HEK293T (cell line): ENCODE results near the gene SH2D2A.

Experiments used
- CTCF ChIA-PET: fragments of 350-600 bp; formaldehyde crosslinking; extraction: SDS; loops from one replicate; lab custom pipeline; 2021; ENCODE audit warnings: antibody characterized with exemption, inconsistent platforms; lab: Yijun Ruan, JAX
- POLR2A ChIA-PET: fragments of 350-600 bp; formaldehyde crosslinking; extraction: SDS; loops from one replicate; lab custom pipeline; 2020; ENCODE audit warnings: antibody characterized with exemption, inconsistent platforms; lab: Yijun Ruan, JAX
- DNase-seq: peaks from one replicate; pipeline ENCODE4 v3.0.0; 2012; ENCODE audit warnings: mixed read lengths; ENCODE audit errors: extremely low spot score
- ARNT ChIP-seq: fragments of 450-650 bp; IDR thresholded peaks from 2 replicates; pipeline ENCODE4 v1.6.1; 2017; ENCODE audit warnings: mild to moderate bottlenecking
- BHLHE40 ChIP-seq: fragments of 450-650 bp; IDR thresholded peaks from 2 replicates; pipeline ENCODE4 v1.6.1; 2016; ENCODE audit warnings: mild to moderate bottlenecking, moderate library complexity, borderline replicate concordance
- CTBP1 ChIP-seq: fragments of 450-650 bp; IDR thresholded peaks from 2 replicates; pipeline ENCODE4 v1.6.1; 2016; ENCODE audit warnings: borderline replicate concordance
- ELF4 ChIP-seq: fragments of 450-650 bp; IDR thresholded peaks from 2 replicates; pipeline ENCODE4 v1.6.1; 2017; ENCODE audit warnings: antibody characterized with exemption
- FOXA1 ChIP-seq: fragments of 450-650 bp; IDR thresholded peaks from 2 replicates; pipeline ENCODE4 v1.6.1; 2016; ENCODE audit warnings: mild to moderate bottlenecking
- FOXK2 ChIP-seq: fragments of 450-650 bp; IDR thresholded peaks from 2 replicates; pipeline ENCODE4 v1.6.1; 2016; ENCODE audit warnings: mild to moderate bottlenecking
- FOXM1 ChIP-seq: fragments of 450-650 bp; IDR thresholded peaks from 2 replicates; pipeline ENCODE4 v1.6.1; 2017; ENCODE audit warnings: mild to moderate bottlenecking, borderline replicate concordance
- HDGF ChIP-seq: fragments of 450-650 bp; IDR thresholded peaks from 2 replicates; pipeline ENCODE4 v1.6.1; 2017; ENCODE audit warnings: antibody characterized with exemption, borderline replicate concordance
- L3MBTL2 ChIP-seq: fragments of 450-650 bp; conservative IDR thresholded peaks from 2 replicates; pipeline ENCODE4 v1.6.1; 2016; ENCODE audit warnings: mild to moderate bottlenecking
- LEF1 ChIP-seq: fragments of 450-650 bp; IDR thresholded peaks from 2 replicates; pipeline ENCODE4 v1.6.1; 2017; ENCODE audit warnings: mild to moderate bottlenecking, borderline replicate concordance
- NFRKB ChIP-seq: fragments of 450-650 bp; IDR thresholded peaks from 2 replicates; pipeline ENCODE4 v1.6.1; 2016; ENCODE audit warnings: mild to moderate bottlenecking, moderate library complexity
- SP1 ChIP-seq: fragments of 450-650 bp; IDR thresholded peaks from 2 replicates; pipeline ENCODE4 v1.6.1; 2017
- SUZ12 ChIP-seq: fragments of 450-650 bp; IDR thresholded peaks from 2 replicates; pipeline ENCODE4 v1.6.1; 2016; ENCODE audit warnings: mild to moderate bottlenecking
- TARDBP ChIP-seq: fragments of 450-650 bp; IDR thresholded peaks from 2 replicates; pipeline ENCODE4 v1.6.1; 2016
- ZNF384 ChIP-seq: fragments of 450-650 bp; IDR thresholded peaks from 2 replicates; pipeline ENCODE4 v1.6.1; 2016
- TF ChIP-seq, protein P1 (sequence below): fragments of 450-650 bp; IDR thresholded peaks from 2 replicates; pipeline ENCODE4 v1.6.1; 2016

Gene SH2D2A

DNA sequence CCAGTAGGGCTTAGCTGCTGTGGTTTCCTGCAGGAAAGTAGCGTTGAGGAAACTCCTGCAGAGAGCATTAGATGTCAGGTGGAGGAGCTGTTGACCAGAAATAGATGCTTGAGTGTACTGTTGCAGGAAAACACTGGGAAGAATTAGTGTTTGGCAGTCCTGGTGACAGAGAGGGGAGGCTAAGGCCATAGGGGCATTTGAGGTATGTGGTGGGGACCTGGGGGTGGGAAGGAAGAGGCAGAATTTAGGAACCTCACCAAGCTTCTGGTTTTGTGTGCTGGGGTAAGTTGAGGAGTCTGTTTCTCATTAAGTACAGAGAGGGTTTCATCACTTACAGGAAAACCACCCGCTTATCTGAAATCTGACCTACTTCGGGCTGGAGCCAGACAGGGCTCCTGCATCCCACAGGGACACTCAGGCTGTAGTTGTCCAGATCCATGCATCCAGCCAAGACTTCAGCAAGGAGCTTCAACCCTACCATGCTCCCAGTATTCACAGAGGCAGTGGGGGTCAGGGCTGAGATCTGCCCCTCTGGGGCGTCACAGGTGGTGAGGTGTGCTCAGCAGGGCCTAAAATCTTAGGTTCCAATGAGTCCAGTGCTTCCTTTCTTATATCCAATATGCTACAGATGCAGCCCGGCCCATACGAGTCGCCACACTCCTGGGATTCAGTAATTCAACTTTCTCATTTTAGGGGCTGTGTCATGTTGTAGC, 15.1 kb downstream of the SH2D2A start:
- no peak for DNase-seq
- CTCF ChIA-PET: interaction anchor here (0.6 to 3.5 kb wide), 5 partner anchors 37 to 300 kb away, joined by 3 to 15 read pairs (median 7); partner anchors contain the start of gene NTRK1
- TF ChIP-seq CTBP1 (no peak), BHLHE40 (no peak), ZNF384 (no peak), TARDBP (no peak), FOXK2 (no peak), LEF1 (no peak)
- POLR2A ChIA-PET: no interaction called here

DNA sequence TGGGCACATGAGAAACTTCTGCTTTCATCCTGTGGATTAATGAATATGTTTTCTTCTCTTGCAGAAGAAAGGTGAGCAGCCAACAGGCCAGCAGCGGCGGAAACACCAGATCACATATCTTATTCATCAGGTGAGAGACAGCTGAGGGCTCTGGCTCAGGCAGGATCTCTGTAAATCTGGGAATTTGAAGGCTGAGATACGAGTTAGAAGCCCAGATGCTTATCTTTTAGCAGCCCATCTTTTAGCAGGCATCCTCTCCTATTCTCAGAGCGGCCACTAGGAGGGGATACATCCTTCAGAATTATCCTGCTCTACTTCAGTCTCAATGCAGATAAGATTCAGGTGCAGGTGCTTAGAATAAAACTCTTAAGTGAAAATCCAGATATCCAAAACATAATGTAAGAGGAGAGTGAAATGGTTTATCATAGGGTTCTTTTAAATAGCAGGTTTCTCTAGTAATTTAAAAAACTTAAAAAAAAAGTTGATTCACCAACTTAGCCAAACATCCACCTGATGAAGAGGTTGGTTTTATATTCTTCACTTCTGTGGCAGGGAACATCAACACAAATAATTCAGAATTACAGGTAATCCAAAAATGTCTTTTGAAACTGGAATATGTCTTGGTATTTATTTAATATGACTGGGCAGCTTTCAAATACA, 19.3 kb downstream of the SH2D2A start:
- CTCF ChIA-PET: interaction anchor here (0.6 to 2.8 kb wide), 12 partner anchors 13 to 130 kb away, joined by 3 to 22 read pairs (median 4); partner anchors contain the start of genes METTL25B and NTRK1
- POLR2A ChIA-PET: interaction anchor here (1.5 kb wide), 1 partner anchor 56 kb away, joined by 5 read pairs; the partner anchor contains the start of gene MRPL24
- TF ChIP-seq ELF4 (no peak), L3MBTL2 (no peak), FOXA1 (no peak), LEF1 (no peak), ZNF384 (no peak), SP1 (no peak), BHLHE40 (no peak), HDGF (no peak), SUZ12 (no peak), ARNT (no peak), FOXK2 (no peak), NFRKB (no peak), FOXM1 (no peak), TARDBP (no peak)
- peak; percentile 68 for DNase-seq

- TF ChIP-seq ZNF384: no peak
- TF ChIP-seq FOXK2: no peak
- TF ChIP-seq ELF4: no peak
- TF ChIP-seq HDGF: no peak
- TF ChIP-seq FOXM1: no peak
- TF ChIP-seq, protein P1, sequence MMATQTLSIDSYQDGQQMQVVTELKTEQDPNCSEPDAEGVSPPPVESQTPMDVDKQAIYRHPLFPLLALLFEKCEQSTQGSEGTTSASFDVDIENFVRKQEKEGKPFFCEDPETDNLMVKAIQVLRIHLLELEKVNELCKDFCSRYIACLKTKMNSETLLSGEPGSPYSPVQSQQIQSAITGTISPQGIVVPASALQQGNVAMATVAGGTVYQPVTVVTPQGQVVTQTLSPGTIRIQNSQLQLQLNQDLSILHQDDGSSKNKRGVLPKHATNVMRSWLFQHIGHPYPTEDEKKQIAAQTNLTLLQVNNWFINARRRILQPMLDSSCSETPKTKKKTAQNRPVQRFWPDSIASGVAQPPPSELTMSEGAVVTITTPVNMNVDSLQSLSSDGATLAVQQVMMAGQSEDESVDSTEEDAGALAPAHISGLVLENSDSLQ: no peak
- TF ChIP-seq L3MBTL2: no peak
- no peak for TF ChIP-seq CTBP1
- no peak for TF ChIP-seq SP1
- no peak for TF ChIP-seq TARDBP
- TF ChIP-seq ARNT: no peak
- CTCF ChIA-PET: interaction anchor here (0.6 to 2.8 kb wide), 10 partner anchors 12 to 107 kb away, joined by 3 to 11 read pairs (median 4); partner anchors contain the start of genes METTL25B and NTRK1
- POLR2A ChIA-PET: interaction anchor here (0.6 kb wide), 1 partner anchor 67 kb away, joined by 3 read pairs; no protein-coding TSS in a partner anchor
- DNase-seq: no peak
Measured at GRCh38 chr1:156796340-156797097, 20.1 kb downstream of the SH2D2A start.

GRCh38 chr1:156795787-156796186, 20.9 kb downstream of the SH2D2A start:
- ChIA-PET CTCF (interaction anchor here (1.4 to 2.2 kb wide), 4 partner anchors 12 to 106 kb away, joined by 3 to 7 read pairs (median 3); partner anchors contain the start of gene NTRK1), POLR2A (interaction anchor here (0.6 kb wide), 1 partner anchor 67 kb away, joined by 3 read pairs; no protein-coding TSS in a partner anchor)
- TF ChIP-seq BHLHE40: no peak
- no peak for TF ChIP-seq FOXK2
- TF ChIP-seq SP1: no peak
- TF ChIP-seq SUZ12: no peak
- no peak for TF ChIP-seq L3MBTL2

DNA sequence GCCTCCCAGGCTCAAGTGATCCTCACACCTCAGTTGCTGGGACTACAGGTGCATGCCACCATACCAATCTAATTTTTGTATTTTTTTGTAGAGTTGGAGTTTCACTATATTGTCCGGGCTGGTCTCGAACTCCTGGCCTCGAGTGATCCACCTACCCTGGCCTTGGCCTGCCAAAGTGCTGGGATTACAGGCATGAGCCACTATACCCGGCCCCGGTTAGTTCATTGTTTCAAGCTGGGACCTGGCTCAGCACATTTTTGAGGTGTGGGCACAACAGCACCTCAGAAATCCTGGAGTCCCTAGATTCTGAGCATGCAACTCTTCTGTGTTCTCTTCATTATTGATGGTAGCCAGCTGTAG, 21.3 kb downstream of the SH2D2A start:
- CTCF ChIA-PET: interaction anchor here (1.1 to 2.2 kb wide), 5 partner anchors 15 to 106 kb away, joined by 3 to 7 read pairs (median 3); partner anchors contain the start of gene NTRK1
- POLR2A ChIA-PET: no interaction called here
- TF ChIP-seq TARDBP (no peak), NFRKB (no peak), FOXM1 (no peak), FOXK2 (no peak), SUZ12 (no peak), ARNT (no peak), ZNF384 (no peak), CTBP1 (no peak), SP1 (no peak), FOXA1 (no peak), HDGF (no peak), L3MBTL2 (no peak), LEF1 (no peak), BHLHE40 (no peak), ELF4 (no peak)
- TF ChIP-seq, protein P1: no peak
- DNase-seq: no peak

More at GRCh38 chr1:156795787-156796186, 20.9 kb downstream of the SH2D2A start:
- DNase-seq: no peak
